ENCODE data around the gene HLA-DQB1. TPM values are rescaled to one million over a fixed set of nuclear protein-coding genes. Genes with fewer than 3 reads are reported as not detected.
A peak's percentile ranks its signal among the peaks of the same experiment; 100 is the strongest.

HLA-DQB1 gene
- total and polyA plus RNA-seq, 2 of the 13 experiments (the other 11 are each of a cell fraction or from before 2014, with no cell fraction given) = not detected

- TF ChIP-seq PATZ1 (CRISPR knock-in tag; IDR thresholded peaks at IDR 0.05) = no peak
- TF ChIP-seq ZNF839 (CRISPR knock-in tag; IDR thresholded peaks at IDR 0.05; ENCODE audit: borderline replicate concordance) = no peak
- no peak for TF ChIP-seq ZNF609 (CRISPR knock-in tag; IDR thresholded peaks at IDR 0.05; ENCODE audit: borderline replicate concordance)
- no peak for TF ChIP-seq MIER3 (CRISPR knock-in tag; IDR thresholded peaks at IDR 0.05; ENCODE audit: borderline replicate concordance)
- peak; percentile 56 for TF ChIP-seq NFYC (CRISPR knock-in tag; IDR thresholded peaks at IDR 0.05)
- no peak for TF ChIP-seq KLF16 (CRISPR knock-in tag; IDR thresholded peaks at IDR 0.05)
- TF ChIP-seq ZNF552 (CRISPR knock-in tag; IDR thresholded peaks at IDR 0.05; ENCODE audit: borderline replicate concordance) = no peak
- TF ChIP-seq ZNF12 (CRISPR knock-in tag; IDR thresholded peaks at IDR 0.05) = no peak
- no peak for TF ChIP-seq ZNF790 (CRISPR knock-in tag; IDR thresholded peaks at IDR 0.05; ENCODE audit: borderline replicate concordance)
- no peak for TF ChIP-seq RARG (CRISPR knock-in tag; IDR thresholded peaks at IDR 0.05; ENCODE audit: low read depth)
- peak; percentile 26; the same call in 1 of the 2 replicates for TF ChIP-seq CREM (IDR thresholded peaks at IDR 0.05)
- TF ChIP-seq CREM (CRISPR knock-in tag; IDR thresholded peaks at IDR 0.05) = no peak
- peak; percentile 49; the same call in 1 of the 2 replicates for TF ChIP-seq NFYB (CRISPR knock-in tag; IDR thresholded peaks at IDR 0.05)
- TF ChIP-seq ZNF546 (CRISPR knock-in tag; conservative IDR thresholded peaks at IDR 0.05) = no peak
- no peak for TF ChIP-seq KMT2B (CRISPR knock-in tag; IDR thresholded peaks at IDR 0.05)
- 0 out of 2 replicates have a peak, but pooled peaks have one; percentile 18 for TF ChIP-seq BCL6 (CRISPR knock-in tag; IDR thresholded peaks at IDR 0.05)
- TF ChIP-seq RFXAP (CRISPR knock-in tag; IDR thresholded peaks at IDR 0.05; ENCODE audit: borderline replicate concordance) = peak; percentile 99
- TF ChIP-seq ZNF563 (CRISPR knock-in tag; IDR thresholded peaks at IDR 0.05) = no peak
- TF ChIP-seq ZNF496 (CRISPR knock-in tag; IDR thresholded peaks at IDR 0.05; ENCODE audit: insufficient replicate concordance) = no peak
- TF ChIP-seq ATF4 (CRISPR knock-in tag; IDR thresholded peaks at IDR 0.05) = no peak
Observed at GRCh38 chr6:32609731-32610640, 56.5 kb downstream of the HLA-DQB1 start (continued).

All from HepG2 (cell line).